GM23248 (cell line): ENCODE data around the gene HEXIM1.

Source experiments
- EZH2 ChIP-seq: fragments of 200-600 bp; sonication (generic); IDR thresholded peaks from 2 replicates; pipeline ENCODE4 v1.6.1; 2018; ENCODE audit warnings: antibody characterized with exemption, mild to moderate bottlenecking; ENCODE audit not compliant: insufficient read depth, poor library complexity, severe bottlenecking
- EZH2phosphoT487 ChIP-seq: fragments of 200-600 bp; sonication (generic); IDR thresholded peaks from 2 replicates; pipeline ENCODE4 v1.6.1; 2018; ENCODE audit warnings: antibody characterized with exemption, moderate library complexity, mild to moderate bottlenecking, low read depth; ENCODE audit not compliant: insufficient read depth

- no peak for TF ChIP-seq EZH2phosphoT487
- TF ChIP-seq EZH2 = no peak
Observed at GRCh38 chr17:45121055-45121454, 27.2 kb upstream of the HEXIM1 start.
